A673 (cell line): ENCODE measurements around the gene ZMAT5. TPM values are rescaled to one million over a fixed set of nuclear protein-coding genes. Genes with fewer than 3 reads are reported as not detected.

Experiments
- BruUV-seq: library from RNA; stranded (reverse); fragments of 400-500 nt; replicated peaks from 2 replicates; lab custom pipeline; 2021; lab: Mats Ljungman, UMichigan
- CTCF ChIA-PET: fragments of 300-600 bp; sonication (Branson Sonifier 250); formaldehyde crosslinking; loops from one replicate; lab custom pipeline; 2022; ENCODE audit warnings: antibody characterized with exemption; lab: Charles Lee
- POLR2A ChIA-PET: fragments of 300-600 bp; sonication (Branson Sonifier 250); formaldehyde crosslinking; loops from one replicate; lab custom pipeline; 2022; ENCODE audit warnings: antibody characterized with exemption; ENCODE audit not compliant: low non-redundant PET; lab: Charles Lee
- DNase-seq: peaks from one replicate; pipeline ENCODE4 v3.0.0-alpha.2; 2015; ENCODE audit warnings: low spot score
- H3K27ac ChIP-seq: fragments of 200-600 bp; sonication (generic); 2 replicates; pipeline ENCODE4 v1.5.1; 2016; ENCODE audit warnings: mixed run types, low read depth, mild to moderate bottlenecking, mixed read lengths, antibody characterized with exemption, low read length; ENCODE audit not compliant: poor library complexity, severe bottlenecking
- H3K27me3 ChIP-seq: fragments of 200-600 bp; sonication (generic); replicated peaks from 2 replicates; pipeline ENCODE4 v1.6.1; 2017; ENCODE audit warnings: mixed run types, low read depth, mild to moderate bottlenecking, mixed read lengths, antibody characterized with exemption, low read length; ENCODE audit not compliant: insufficient read depth, poor library complexity
- H3K36me3 ChIP-seq: fragments of 200-600 bp; sonication (generic); 2 replicates; pipeline ENCODE4 v1.6.1; 2016; ENCODE audit warnings: mixed run types, mild to moderate bottlenecking, mixed read lengths, antibody characterized with exemption, low read length; ENCODE audit not compliant: insufficient read depth, poor library complexity, severe bottlenecking
- H3K4me1 ChIP-seq: fragments of 200-600 bp; sonication (generic); 2 replicates; pipeline ENCODE4 v1.6.1; 2017; ENCODE audit warnings: mixed run types, mild to moderate bottlenecking, mixed read lengths, antibody characterized with exemption, low read length; ENCODE audit not compliant: insufficient read depth, poor library complexity, severe bottlenecking
- H3K4me3 ChIP-seq: fragments of 200-600 bp; sonication (generic); 2 replicates; pipeline ENCODE4 v1.5.1; 2016; ENCODE audit warnings: low read depth, mixed run types, mild to moderate bottlenecking, mixed read lengths, low read length; ENCODE audit not compliant: poor library complexity, severe bottlenecking
- H3K9me3 ChIP-seq: fragments of 200-600 bp; sonication (generic); 2 replicates; pipeline ENCODE4 v1.6.1; 2016; ENCODE audit warnings: mixed run types, low read depth, mild to moderate bottlenecking, mixed read lengths, antibody characterized with exemption, low read length; ENCODE audit not compliant: poor library complexity, severe bottlenecking
- EZH2 ChIP-seq: fragments of 200-600 bp; sonication (generic); IDR thresholded peaks from 2 replicates; pipeline ENCODE4 v1.6.1; 2017; ENCODE audit warnings: borderline replicate concordance, low read depth, mild to moderate bottlenecking, mixed read lengths, antibody characterized with exemption, low read length; ENCODE audit not compliant: poor library complexity, severe bottlenecking
- intact Hi-C: fragments of 100-400 bp; cut with micrococcal nuclease; formaldehyde crosslinking; loops from one replicate; pipeline ENCODE4 v1.10.0; 2022; ENCODE audit not compliant: unreplicated experiment
- total RNA-seq: library from RNA; stranded (reverse); gene quantifications from 2 replicates; pipeline ENCODE4 v1.2.3, GENCODE V29; 2021
- TF ChIP-seq, protein P1 (sequence below): fragments of 300-800, 200-600 bp; sonication (generic); conservative IDR thresholded peaks from 2 replicates; pipeline ENCODE4 v1.5.1; 2017; ENCODE audit warnings: low read depth, mild to moderate bottlenecking, antibody characterized with exemption, low read length, moderate library complexity, mixed read lengths

ZMAT5 gene
- total RNA-seq, 1 experiment from 2014 or later, result 19.8 TPM

DNA sequence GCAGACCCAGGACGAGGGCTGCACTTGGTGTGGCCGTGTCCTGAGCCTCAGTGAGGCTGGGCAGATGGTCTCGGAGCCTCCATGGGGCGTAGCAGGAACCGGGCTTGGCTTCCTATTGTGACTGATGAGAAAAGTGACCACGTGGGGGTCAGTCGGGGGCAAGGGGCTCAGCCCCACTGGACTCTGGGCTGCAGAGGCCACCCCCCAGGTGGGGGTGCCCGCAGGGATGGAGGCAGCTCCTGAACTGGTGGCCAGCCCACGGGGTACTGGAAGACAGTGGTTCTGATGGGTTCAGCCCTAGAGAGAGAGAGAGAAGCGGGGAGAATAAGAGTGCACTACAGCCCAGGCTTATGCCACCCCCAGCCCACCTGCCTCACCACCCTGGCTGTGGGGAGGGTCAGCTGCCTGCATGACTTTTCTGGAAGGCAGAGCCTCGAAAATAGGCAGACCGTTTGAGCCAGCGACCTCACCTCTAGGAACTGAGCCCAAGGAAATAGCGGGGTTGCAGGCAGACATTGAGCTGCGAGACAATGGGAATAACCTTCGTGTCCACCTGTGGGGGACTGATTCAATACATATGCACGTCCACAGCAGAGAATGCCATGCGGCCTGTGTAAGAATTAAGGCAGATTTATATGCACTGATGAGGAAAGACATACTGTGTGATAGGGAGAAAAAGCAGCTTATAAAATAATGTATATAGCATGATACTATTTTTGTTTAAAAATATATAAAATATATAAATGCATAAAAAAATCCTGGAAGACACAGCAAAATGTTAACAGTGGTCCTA is 35.6 kb downstream of the ZMAT5 start:
- H3K27me3 ChIP-seq, result no peaks in the 10 kb centered on the region
- BruUV-seq, result no TSS peak
- H3K4me3 ChIP-seq, result no peak overlapping the region
- H3K27ac ChIP-seq, result no peak overlapping the region
- no peaks in the 10 kb centered on the region for H3K9me3 ChIP-seq
- no peak for DNase-seq
- ChIA-PET POLR2A (no interaction called here), CTCF (no interaction called here)
- no peak for TF ChIP-seq EZH2
- TF ChIP-seq, protein P1, sequence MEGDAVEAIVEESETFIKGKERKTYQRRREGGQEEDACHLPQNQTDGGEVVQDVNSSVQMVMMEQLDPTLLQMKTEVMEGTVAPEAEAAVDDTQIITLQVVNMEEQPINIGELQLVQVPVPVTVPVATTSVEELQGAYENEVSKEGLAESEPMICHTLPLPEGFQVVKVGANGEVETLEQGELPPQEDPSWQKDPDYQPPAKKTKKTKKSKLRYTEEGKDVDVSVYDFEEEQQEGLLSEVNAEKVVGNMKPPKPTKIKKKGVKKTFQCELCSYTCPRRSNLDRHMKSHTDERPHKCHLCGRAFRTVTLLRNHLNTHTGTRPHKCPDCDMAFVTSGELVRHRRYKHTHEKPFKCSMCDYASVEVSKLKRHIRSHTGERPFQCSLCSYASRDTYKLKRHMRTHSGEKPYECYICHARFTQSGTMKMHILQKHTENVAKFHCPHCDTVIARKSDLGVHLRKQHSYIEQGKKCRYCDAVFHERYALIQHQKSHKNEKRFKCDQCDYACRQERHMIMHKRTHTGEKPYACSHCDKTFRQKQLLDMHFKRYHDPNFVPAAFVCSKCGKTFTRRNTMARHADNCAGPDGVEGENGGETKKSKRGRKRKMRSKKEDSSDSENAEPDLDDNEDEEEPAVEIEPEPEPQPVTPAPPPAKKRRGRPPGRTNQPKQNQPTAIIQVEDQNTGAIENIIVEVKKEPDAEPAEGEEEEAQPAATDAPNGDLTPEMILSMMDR, result no peak
- peaks cover 15% of the 10 kb centered on the region for H3K4me1 ChIP-seq
- no peaks in the 10 kb centered on the region for H3K36me3 ChIP-seq
- intact Hi-C loops, result no loop called here

DNA sequence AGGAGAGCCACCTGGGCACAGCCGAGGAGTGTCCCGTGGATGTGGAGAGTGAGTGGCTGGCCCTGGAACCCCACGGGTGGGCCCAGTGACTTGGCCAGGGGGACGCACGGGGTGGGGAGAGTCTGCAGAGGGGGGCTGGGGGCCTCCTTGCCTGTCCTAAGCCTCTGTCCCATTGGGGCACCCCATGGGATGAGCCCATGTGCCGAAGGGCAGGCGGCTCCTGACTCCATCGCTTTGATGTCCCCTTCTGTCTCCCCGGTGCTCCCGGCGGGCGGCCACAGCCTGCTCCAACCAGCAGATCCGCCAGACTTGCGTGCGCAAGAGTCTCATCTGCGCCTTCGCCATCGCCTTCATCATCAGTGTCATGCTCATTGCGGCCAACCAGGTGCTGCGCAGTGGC is 37.6 kb downstream of the ZMAT5 start:
- DNase-seq, result no peak
- ChIA-PET POLR2A (no interaction called here), CTCF (no interaction called here)
- no peaks in the 10 kb centered on the region for H3K36me3 ChIP-seq
- no TSS peak for BruUV-seq
- TF ChIP-seq, protein P1, result no peak
- no peak for TF ChIP-seq EZH2
- no peak overlapping the region for H3K4me3 ChIP-seq
- H3K27ac ChIP-seq, result no peak overlapping the region
- H3K27me3 ChIP-seq, result no peaks in the 10 kb centered on the region
- H3K9me3 ChIP-seq, result no peaks in the 10 kb centered on the region
- intact Hi-C loops, result loop anchor here (5.0 kb wide), 1 partner anchor 358 kb away; no protein-coding TSS in a partner anchor
- H3K4me1 ChIP-seq, result peaks cover 14% of the 10 kb centered on the region

DNA sequence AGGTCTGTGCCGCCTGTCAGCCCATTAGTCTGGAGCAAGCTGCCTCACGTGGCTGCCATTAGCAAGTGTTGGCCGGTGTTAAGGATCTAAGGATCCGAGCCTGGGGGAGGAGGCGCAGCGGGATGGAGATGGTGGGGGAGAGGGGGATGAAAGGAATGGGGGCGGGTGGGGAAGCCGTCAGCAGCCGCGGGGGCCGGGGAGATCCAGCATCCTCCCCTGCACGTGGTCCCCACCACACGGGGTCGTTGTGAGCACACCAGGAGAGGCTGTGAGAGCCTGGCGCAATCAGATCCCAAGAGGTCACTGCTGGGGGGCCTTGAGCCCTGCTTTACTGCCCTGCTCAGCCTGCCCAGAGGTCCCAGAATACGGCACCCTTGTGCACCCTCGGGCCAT is 39.7 kb downstream of the ZMAT5 start:
- H3K27me3 ChIP-seq, result peaks cover 4% of the 10 kb centered on the region
- ChIA-PET CTCF (interaction anchor here (0.5 to 0.7 kb wide), 4 partner anchors 10 to 287 kb away, joined by 3 to 9 read pairs (median 4); no protein-coding TSS in a partner anchor), POLR2A (no interaction called here)
- no peaks in the 10 kb centered on the region for H3K4me1 ChIP-seq
- BruUV-seq, result no TSS peak
- TF ChIP-seq, protein P1, result peak; percentile 51
- no peak for TF ChIP-seq EZH2
- H3K9me3 ChIP-seq, result no peaks in the 10 kb centered on the region
- intact Hi-C loops, result loop anchor here (5.0 kb wide), 1 partner anchor 360 kb away; no protein-coding TSS in a partner anchor
- DNase-seq, result peak; percentile 56
- H3K27ac ChIP-seq, result no peak overlapping the region
- no peaks in the 10 kb centered on the region for H3K36me3 ChIP-seq
- no peak overlapping the region for H3K4me3 ChIP-seq
